ENCODE data around the gene NQO2. TPM values are rescaled to one million over a fixed set of nuclear protein-coding genes. Genes with fewer than 3 reads are reported as not detected.

NQO2 gene
- total and polyA plus RNA-seq, 11 donors: 37.0 to 85.4 (median 62.8) TPM

GRCh38 chr6:2957696-2958330 lies 41.9 kb upstream of the NQO2 start:
- TF ChIP-seq POLR2A (IDR thresholded peaks at IDR 0.05): no peak
- no peak for TF ChIP-seq CTCF (IDR thresholded peaks at IDR 0.05)
- Histone ChIP-seq H3K36me3 (peaks cover 0 to 47% (median 34%) of the 10 kb centered on the region in 9 donors), H3K4me1 (peaks cover 0 to 70% (median 55%) of the 10 kb centered on the region in 12 donors), H3K4me3 (no peak overlapping the region), H3K9me3 (no peaks in the 10 kb centered on the region), H3K27me3 (no peaks in the 10 kb centered on the region), H3K27ac (peak overlapping the region; percentile 56 to 88 (median 78))
- DNase-seq (peak in 4 of 5 donors; percentile 41 to 84 (median 62)), ATAC-seq (peak; percentile 87 to 93 (median 90))
- WGBS, 4 donors: 45 to 53% (median 49%) methylated on average over 10 to 11 of the region's 11 CpGs
- intact Hi-C loops (cut with DNase I): no loop called here

- Histone ChIP-seq H3K9me3 (no peaks in the 10 kb centered on the region), H3K27ac (peak overlapping the region; percentile 56 to 88 (median 78)), H3K4me1 (peaks cover 0 to 73% (median 57%) of the 10 kb centered on the region in 12 donors), H3K27me3 (no peaks in the 10 kb centered on the region), H3K4me3 (no peak overlapping the region), H3K36me3 (peaks cover 0 to 44% (median 29%) of the 10 kb centered on the region in 9 donors)
- TF ChIP-seq POLR2A (IDR thresholded peaks at IDR 0.05) (no peak), CTCF (IDR thresholded peaks at IDR 0.05) (no peak)
- ATAC-seq (peak; percentile 24 to 67 (median 32)), DNase-seq (peak in 4 of 5 donors; percentile 43 to 76 (median 60))
- 63 to 81% (median 75%) methylated on average over 13 to 18 of the region's 18 CpGs for WGBS, 4 donors
- intact Hi-C loops (cut with DNase I): no loop called here
Observed at GRCh38 chr6:2958331-2958711, 41.4 kb upstream of the NQO2 start.

- DNase-seq (no peak), ATAC-seq (no peak)
- WGBS, 4 donors: 85 to 94% (median 89%) methylated on average over 9 of the region's 9 CpGs
- Histone ChIP-seq H3K36me3 (peaks cover 0 to 39% (median 24%) of the 10 kb centered on the region in 9 donors), H3K4me3 (no peak overlapping the region), H3K9me3 (no peaks in the 10 kb centered on the region), H3K4me1 (peaks cover 0 to 78% (median 60%) of the 10 kb centered on the region in 12 donors), H3K27ac (peak overlapping the region; percentile 56 to 88 (median 78)), H3K27me3 (no peaks in the 10 kb centered on the region)
- intact Hi-C loops (cut with DNase I): no loop called here
- TF ChIP-seq POLR2A (IDR thresholded peaks at IDR 0.05): no peak
- TF ChIP-seq CTCF (IDR thresholded peaks at IDR 0.05): no peak
Observed at GRCh38 chr6:2958776-2959175, 40.9 kb upstream of the NQO2 start.

GRCh38 chr6:2959909-2960719 lies 39.6 kb upstream of the NQO2 start:
- ATAC-seq: peak in 1 of 4 donors; percentile 21
- 75 to 83% (median 79%) methylated on average over 12 of the region's 12 CpGs for WGBS, 4 donors
- H3K4me1 ChIP-seq: peaks cover 0 to 79% (median 62%) of the 10 kb centered on the region in 12 donors
- DNase-seq: no peak
- no peaks in the 10 kb centered on the region for H3K9me3 ChIP-seq
- no peaks in the 10 kb centered on the region for H3K27me3 ChIP-seq
- H3K36me3 ChIP-seq: peaks cover 0 to 26% (median 12%) of the 10 kb centered on the region in 9 donors
- no peak for TF ChIP-seq CTCF (IDR thresholded peaks at IDR 0.05)
- no peak for TF ChIP-seq POLR2A (IDR thresholded peaks at IDR 0.05)
- H3K4me3 ChIP-seq: no peak overlapping the region
- H3K27ac ChIP-seq: peak overlapping the region in 3 of 12 donors; percentile 18 to 35 (median 21)
- intact Hi-C loops (cut with DNase I): no loop called here

All from heart left ventricle (tissue), 16 donors.